ENCODE data around the gene USP20.
A peak's percentile ranks its signal among the peaks of the same experiment; 100 is the strongest.

The USP20 gene

DNA sequence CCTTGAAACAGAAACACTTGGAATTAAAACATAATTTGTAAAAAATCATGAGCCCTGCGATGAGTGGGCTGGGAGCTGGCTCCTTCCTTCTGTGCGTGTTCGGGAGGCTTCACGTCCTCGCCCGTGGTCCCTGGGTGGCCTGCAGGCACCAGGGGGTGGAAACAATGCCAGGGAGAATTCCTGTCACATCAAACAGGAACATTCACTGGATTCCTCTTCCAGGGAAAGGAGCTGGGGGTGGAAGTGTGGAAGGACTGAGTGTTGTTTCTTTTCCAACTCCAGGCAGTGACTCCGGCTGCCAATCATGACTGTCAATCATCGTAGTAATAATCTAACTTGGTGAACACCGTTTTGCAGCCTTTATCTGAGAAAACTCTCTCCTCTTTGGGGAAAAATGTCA, 21.6 kb upstream of the USP20 start:
- no peak for ATAC-seq
- Mint-ChIP-seq H3K4me3 (no peak overlapping the region), H3K4me1 (peaks cover 29% of the 10 kb centered on the region), H3K27ac (no peak overlapping the region), H3K36me3 (peaks cover 64% of the 10 kb centered on the region), H3K9me3 (no peaks in the 10 kb centered on the region), H3K27me3 (no peaks in the 10 kb centered on the region)

DNA sequence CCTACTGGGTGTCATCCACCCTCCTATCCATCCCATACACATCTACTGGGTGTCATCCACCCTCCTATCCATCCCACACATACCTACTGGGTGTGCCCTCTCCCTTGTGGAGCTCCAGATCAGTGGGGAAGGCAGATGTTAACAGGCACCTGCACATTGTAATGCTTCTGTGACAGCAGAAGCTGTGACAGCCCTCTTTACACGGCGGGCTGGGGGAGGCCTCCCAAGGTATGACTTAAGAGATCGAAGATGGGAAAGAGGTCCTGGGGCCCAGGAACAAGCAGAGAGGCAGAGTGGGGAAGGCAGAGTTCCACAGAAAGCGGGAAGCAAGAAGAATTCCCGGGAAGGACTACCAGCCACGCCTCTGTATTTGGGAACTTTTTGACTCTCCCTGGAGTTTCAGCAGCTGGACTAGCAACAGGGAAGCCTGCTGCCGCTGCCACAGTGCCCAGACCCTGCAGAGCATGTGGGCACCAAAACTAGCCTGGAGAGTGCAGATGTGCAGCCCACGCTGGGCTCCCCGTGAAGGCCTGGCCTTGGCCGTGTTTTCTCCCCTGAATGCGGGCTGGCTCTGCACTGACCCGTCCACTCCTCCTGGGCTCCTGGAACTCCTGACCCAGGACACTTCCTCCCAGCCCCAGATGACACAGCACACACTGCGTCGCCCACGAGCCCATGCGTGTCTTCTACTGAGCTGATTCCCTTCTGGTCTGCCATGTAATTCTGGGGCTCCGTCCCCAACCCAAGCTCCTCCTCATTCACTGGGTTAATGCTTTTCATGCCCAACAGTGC, 20.6 kb upstream of the USP20 start:
- H3K27me3 Mint-ChIP-seq: no peaks in the 10 kb centered on the region
- peaks cover 60% of the 10 kb centered on the region for H3K36me3 Mint-ChIP-seq
- H3K27ac Mint-ChIP-seq: no peak overlapping the region
- ATAC-seq: no peak
- H3K4me3 Mint-ChIP-seq: no peak overlapping the region
- peaks cover 29% of the 10 kb centered on the region for H3K4me1 Mint-ChIP-seq
- no peaks in the 10 kb centered on the region for H3K9me3 Mint-ChIP-seq

DNA sequence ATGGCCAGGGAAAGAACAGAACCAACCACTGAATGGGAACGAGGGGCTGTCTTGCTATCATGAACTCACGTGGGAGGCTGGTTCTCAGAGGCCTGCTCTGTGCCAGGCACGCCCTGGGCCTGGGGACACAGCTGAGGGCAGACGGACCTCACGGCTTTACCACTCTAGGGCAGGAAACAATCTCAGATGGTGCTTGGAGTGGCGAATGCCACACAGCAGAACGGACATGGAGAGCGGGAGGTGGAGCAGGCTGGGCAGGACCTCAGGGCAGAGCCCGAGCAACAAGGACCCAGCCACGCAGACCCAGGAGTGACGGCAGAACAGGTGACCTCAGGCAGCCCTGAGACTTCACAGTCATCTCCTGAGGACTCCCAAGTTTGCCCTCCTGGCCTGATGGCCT, 20.0 kb upstream of the USP20 start:
- H3K4me3 Mint-ChIP-seq: no peak overlapping the region
- H3K36me3 Mint-ChIP-seq: peaks cover 55% of the 10 kb centered on the region
- no peaks in the 10 kb centered on the region for H3K9me3 Mint-ChIP-seq
- ATAC-seq: no peak
- no peaks in the 10 kb centered on the region for H3K27me3 Mint-ChIP-seq
- H3K27ac Mint-ChIP-seq: no peak overlapping the region
- peaks cover 29% of the 10 kb centered on the region for H3K4me1 Mint-ChIP-seq

DNA sequence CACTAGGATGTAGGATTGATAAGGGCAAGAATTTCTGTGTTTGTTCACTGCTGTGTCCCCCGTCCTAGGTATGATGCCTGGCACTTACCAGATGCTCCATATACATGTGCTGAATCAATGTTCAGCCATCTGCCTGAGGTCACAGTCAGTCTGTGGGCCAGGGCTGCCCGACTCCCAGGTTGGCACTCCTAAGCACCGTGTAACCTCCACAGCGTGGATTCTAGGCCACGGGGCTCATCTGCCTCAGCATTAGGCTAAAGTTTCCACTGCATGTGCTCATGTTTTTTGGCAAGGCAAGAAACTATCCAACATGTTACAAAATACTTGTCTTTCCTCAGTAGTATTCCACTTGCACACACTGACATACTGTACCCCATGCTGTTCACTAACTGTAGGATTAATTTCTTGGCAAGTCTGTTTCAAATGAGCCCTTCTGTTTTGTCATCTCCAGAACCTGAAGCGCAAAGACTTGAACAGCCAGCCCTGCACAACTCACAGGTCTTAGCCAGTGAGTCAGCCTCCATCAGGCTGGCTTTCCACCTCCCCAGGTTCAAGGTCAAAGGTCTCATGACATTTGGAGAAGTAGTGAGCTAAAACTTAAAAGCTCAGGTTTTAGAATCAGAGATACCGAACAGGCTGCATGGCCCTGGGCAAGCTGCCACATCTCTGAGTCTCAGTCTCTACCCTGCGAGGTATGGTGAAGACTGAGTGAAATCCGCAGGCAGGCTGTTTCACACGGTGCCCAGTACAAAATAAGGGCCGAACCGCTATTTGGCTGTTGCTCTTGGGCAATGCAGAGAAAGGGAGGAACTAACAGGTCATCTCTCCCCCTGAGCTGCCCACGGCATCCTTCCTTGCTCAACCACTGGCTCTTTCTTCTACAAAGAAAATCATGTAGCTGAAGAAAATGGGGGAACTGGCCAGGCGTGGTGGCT, 18.5 kb upstream of the USP20 start:
- H3K27ac Mint-ChIP-seq: no peak overlapping the region
- no peaks in the 10 kb centered on the region for H3K9me3 Mint-ChIP-seq
- ATAC-seq: no peak
- H3K36me3 Mint-ChIP-seq: peaks cover 50% of the 10 kb centered on the region
- peaks cover 28% of the 10 kb centered on the region for H3K4me1 Mint-ChIP-seq
- H3K4me3 Mint-ChIP-seq: no peak overlapping the region
- H3K27me3 Mint-ChIP-seq: no peaks in the 10 kb centered on the region

DNA sequence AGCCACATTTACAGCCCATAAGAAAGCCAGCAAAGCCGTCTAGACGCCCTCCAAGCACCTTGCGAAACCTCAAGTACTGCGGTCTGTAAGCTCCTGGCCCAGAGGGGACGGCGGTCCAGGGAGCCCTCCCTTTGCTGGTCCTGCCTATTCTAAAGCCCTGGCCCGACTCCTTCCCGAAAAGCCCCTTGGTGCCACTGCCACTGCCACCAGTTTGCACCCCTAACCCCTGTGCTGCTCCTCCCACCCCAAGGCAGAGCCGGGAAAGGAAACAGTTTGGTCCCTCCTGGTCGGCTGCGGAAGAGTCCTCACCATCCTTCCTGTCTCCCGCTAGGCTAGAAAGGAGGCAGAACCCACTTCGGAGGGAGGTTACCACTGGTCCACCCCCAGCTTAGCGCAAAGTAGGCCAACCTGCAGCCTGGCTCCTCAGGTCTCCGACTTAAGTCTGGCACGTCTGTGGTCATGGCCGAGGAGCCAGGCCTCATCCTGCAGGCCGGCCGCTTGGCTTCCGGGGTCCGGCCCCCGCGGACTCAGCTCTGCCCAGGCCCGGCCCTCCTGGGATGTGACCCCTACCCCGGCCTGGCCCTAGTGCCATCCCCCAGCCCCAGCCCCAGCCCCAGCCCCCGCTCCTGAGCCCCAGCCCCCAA, 12.2 kb upstream of the USP20 start:
- H3K4me1 Mint-ChIP-seq: peaks cover 19% of the 10 kb centered on the region
- H3K27ac Mint-ChIP-seq: peak overlapping the region; percentile 81
- no peaks in the 10 kb centered on the region for H3K9me3 Mint-ChIP-seq
- H3K4me3 Mint-ChIP-seq: peak overlapping the region; percentile 81
- ATAC-seq: peak; percentile 40
- no peaks in the 10 kb centered on the region for H3K27me3 Mint-ChIP-seq
- peaks cover 18% of the 10 kb centered on the region for H3K36me3 Mint-ChIP-seq

DNA sequence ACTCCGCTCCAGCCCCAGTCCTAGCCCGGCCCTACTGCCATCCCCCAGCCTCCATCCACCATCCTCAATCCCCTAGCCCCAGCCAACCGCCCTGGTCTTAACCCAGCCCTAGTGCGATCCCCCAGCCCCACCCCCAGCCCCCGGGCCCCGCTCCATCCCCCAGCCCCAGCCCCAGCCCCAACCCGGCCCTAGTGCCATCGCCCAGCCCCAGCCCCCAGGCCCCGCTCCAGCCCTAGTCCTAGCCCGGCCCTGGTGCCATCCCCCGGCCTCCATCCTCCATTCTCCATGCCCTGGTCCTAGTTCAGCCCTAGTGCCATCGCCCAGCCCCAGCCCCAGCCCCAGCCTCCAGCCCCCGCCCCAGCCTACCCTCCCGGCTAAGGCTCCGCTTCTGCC, 11.7 kb upstream of the USP20 start:
- Mint-ChIP-seq H3K27me3 (no peaks in the 10 kb centered on the region), H3K4me3 (peak overlapping the region; percentile 81), H3K27ac (peak overlapping the region; percentile 81), H3K36me3 (peaks cover 18% of the 10 kb centered on the region), H3K4me1 (peaks cover 19% of the 10 kb centered on the region), H3K9me3 (no peaks in the 10 kb centered on the region)
- peak; percentile 60 for ATAC-seq

DNA sequence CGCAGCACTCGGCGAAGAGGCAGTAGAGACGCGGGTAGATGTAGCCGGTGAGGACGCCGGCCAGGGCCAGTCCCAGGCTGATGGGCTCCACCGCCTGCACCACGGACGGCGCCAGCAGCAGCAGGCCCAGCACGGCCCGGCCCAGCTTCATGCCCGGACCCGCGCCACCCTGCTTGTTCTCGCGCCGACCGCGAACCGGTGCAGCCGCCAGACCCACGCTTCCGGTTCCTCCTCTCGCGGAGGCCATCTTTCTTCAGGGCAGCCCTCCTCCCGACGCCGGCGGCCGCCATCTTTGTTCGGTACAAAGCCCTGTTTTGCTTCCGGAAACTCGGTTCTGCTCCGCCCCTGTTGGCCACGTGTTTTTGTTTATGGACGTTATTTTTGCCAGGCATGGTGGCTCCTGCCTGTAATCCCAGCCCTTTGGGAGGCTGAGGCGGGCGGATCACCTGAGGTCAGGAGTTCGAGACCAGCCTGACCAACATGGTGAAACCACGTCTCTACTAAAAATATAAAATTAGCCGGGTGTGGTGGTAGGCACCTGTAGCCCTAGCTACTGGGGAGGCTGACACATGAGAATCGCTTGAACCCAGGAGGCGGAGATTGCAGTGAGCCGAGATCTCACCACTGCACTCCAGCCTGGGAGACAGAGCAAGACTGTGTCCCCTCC, 11.2 kb upstream of the USP20 start, which contains the start of gene TOR1A:
Gene TOR1A (minus strand): TSS at position 202 of the 667 bp plus-strand sequence. CDS start 51 bp downstream, at position 151.
- peak; percentile 96 for ATAC-seq
- Mint-ChIP-seq H3K9me3 (no peaks in the 10 kb centered on the region), H3K27me3 (no peaks in the 10 kb centered on the region), H3K36me3 (peaks cover 18% of the 10 kb centered on the region), H3K27ac (peak within 1 kb of the TSS; percentile 81), H3K4me1 (peaks cover 14% of the 10 kb centered on the region), H3K4me3 (peak within 1 kb of the TSS; percentile 81)

DNA sequence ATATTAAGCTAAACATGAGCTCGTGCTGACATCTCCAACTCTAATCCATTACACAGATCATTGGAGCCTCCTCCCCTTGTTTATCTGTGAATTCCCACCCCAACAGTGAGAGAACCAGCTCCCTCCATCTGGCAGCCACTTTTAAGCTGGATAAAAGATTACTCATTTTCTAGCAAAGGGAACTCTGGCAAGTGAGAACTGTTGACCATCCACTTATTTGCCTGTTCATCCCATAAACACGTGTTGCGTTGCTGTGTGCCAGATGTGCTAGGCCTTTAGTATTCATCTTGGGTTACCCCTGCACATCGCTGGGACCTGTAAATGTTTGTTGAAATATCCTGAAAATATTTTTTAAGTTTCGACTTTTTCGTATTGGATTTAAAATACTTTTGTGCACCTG, 8.9 kb upstream of the USP20 start:
- H3K36me3 Mint-ChIP-seq: peaks cover 21% of the 10 kb centered on the region

DNA sequence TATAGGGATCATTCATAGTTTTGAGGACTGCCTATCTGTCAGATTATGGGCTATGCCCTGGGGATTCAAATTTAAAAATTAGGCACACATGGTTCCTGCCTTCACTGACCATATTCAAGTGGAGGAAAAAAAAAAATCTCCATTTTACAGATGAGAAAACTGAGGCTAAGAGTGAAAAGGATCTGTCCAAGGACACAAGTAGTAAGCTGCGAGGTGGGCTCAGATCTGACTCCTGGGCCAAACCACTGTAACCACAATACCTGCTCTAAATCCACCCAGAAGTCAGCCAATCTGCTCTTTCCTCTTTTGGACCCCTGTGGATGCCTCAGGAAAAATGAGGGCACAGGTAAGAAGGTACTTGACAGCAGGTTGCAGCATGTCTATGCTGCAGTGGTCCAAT, 8.5 kb upstream of the USP20 start:
- Mint-ChIP-seq H3K36me3 (peaks cover 21% of the 10 kb centered on the region), H3K4me1 (peaks cover 13% of the 10 kb centered on the region), H3K4me3 (no peak overlapping the region), H3K27ac (no peak overlapping the region), H3K9me3 (no peaks in the 10 kb centered on the region), H3K27me3 (no peaks in the 10 kb centered on the region)
- no peak for ATAC-seq

More for the DNA sequence above, 8.9 kb upstream of the USP20 start:
- Mint-ChIP-seq H3K4me1 (peaks cover 13% of the 10 kb centered on the region), H3K27me3 (no peaks in the 10 kb centered on the region), H3K9me3 (no peaks in the 10 kb centered on the region), H3K4me3 (no peak overlapping the region), H3K27ac (no peak overlapping the region)
- ATAC-seq: no peak

DNA sequence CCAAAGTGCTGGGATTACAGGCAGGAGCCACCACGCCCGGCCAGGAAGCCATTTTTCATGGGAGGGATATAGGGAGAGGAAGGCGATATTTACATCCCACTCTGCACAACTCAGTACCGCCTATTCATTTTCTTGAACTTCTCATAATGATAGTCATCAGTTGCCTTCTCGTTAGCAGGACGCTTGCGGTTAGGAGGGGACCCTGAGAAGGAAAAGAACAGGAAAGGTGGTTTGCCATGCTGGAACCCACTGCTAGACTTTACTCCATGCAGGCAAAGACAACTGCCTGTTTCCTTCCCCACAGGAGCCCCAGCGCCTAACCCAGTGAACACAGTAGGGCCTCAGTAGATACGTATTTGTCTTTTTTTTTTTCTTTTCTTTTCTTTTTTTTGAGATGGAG, 7.2 kb upstream of the USP20 start:
- Mint-ChIP-seq H3K36me3 (peaks cover 16% of the 10 kb centered on the region), H3K4me3 (no peak overlapping the region), H3K9me3 (no peaks in the 10 kb centered on the region), H3K27ac (no peak overlapping the region), H3K4me1 (peaks cover 2% of the 10 kb centered on the region), H3K27me3 (no peaks in the 10 kb centered on the region)
- ATAC-seq: no peak

DNA sequence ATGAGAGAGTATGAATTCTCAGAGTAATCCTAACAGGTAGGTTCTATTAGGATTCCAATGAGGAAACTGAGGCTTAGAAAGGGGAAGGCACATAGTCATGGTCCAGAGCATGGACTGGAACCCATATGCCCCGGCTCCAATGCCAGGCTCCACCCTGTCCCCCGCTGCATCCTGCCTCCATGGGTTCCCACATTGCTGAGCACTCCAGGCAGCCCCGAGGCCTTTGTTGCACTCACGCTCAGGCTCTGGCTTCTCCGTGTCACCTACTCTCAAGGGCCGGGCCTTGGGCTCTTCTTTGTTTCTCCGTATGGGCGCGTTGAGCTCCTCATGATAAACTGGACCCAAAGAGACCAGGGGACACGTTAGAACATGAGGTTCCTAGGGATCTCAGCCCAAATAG, 6.3 kb upstream of the USP20 start:
- H3K36me3 Mint-ChIP-seq: peaks cover 16% of the 10 kb centered on the region
- H3K27ac Mint-ChIP-seq: no peak overlapping the region
- H3K4me1 Mint-ChIP-seq: peaks cover 9% of the 10 kb centered on the region
- H3K9me3 Mint-ChIP-seq: no peaks in the 10 kb centered on the region
- no peak overlapping the region for H3K4me3 Mint-ChIP-seq
- H3K27me3 Mint-ChIP-seq: no peaks in the 10 kb centered on the region
- ATAC-seq: no peak

DNA sequence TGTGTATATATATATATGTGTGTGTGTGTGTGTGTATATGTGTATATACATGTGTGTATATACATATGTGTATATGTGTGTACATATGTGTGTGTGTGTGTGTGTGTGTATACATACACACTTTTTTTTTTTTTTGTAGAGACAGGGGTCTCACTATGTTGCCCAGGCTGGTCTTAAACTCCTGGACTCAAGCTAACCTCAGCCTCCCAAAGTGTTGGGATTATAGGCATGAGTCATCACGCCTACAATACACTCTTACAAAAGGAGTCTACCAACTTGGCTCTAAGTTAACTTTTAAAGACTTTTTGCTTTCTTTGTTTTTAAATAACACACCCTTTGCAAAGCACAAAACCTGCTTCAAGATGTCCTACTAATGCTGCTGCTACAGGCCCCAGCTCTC, 2.3 kb upstream of the USP20 start:
- Mint-ChIP-seq H3K36me3 (peaks cover 22% of the 10 kb centered on the region), H3K9me3 (no peaks in the 10 kb centered on the region), H3K4me1 (peaks cover 40% of the 10 kb centered on the region), H3K27me3 (no peaks in the 10 kb centered on the region), H3K27ac (no peak overlapping the region), H3K4me3 (peak overlapping the region; percentile 89)
- no peak for ATAC-seq

DNA sequence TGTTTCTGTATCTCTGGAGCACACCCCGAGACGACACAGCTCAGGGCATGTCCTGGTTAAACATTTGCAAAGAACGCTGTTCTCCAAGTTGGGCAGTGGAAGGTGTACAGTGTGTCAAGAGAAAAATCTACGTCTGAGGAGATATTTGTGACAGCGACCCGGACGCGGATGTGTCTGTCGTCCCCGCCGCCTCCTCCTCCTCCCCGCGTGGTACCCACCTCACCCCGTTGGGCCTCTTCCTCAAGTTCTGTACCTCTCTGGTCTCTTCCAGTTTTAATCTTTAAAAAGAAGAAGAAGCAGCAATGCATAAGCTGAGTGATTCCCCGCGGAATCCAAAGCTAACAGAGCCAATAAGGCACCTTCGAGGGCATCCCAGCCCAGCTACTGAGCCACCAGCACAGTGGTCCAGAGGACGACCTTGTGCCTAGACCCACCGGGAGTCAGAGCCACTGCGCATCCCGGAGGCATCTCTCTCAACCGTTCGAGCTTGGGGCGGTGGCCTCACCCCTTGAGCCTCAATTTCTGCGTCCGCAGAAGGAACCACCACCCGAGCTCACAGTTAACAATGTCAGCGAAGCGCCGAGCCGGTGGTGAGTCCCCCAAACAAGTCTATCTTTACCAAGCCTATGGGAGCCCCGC, 650 bp upstream of the USP20 start:
- H3K36me3 Mint-ChIP-seq: peaks cover 6% of the 10 kb centered on the region
- no peaks in the 10 kb centered on the region for H3K9me3 Mint-ChIP-seq
- H3K27me3 Mint-ChIP-seq: no peaks in the 10 kb centered on the region
- H3K4me1 Mint-ChIP-seq: peaks cover 53% of the 10 kb centered on the region
- peak overlapping the region; percentile 89 for H3K4me3 Mint-ChIP-seq
- H3K27ac Mint-ChIP-seq: peak overlapping the region; percentile 94
- ATAC-seq: peak; percentile 26

DNA sequence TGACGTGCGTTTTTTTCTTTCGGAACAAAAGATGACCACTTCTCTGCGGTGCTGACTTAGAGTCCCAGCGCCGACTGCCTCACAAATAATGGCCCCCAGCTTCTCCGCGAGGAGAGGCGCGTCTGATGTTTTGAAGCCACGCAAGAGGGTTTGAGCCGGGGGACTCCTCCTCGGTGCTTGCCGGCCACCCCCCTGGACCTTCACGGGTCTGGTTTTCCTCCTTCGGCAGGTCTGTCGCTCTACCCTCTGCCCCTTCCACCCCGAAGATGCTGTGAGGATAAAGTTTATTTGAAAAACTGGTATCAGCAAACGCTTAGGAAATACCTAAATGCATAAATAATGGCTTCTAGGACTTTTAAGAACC, 584 bp downstream of the USP20 start:
- no peak for ATAC-seq
- Mint-ChIP-seq H3K4me3 (peak overlapping the region; percentile 89), H3K27me3 (no peaks in the 10 kb centered on the region), H3K9me3 (no peaks in the 10 kb centered on the region), H3K27ac (peak overlapping the region; percentile 94), H3K36me3 (peaks cover 6% of the 10 kb centered on the region), H3K4me1 (peaks cover 54% of the 10 kb centered on the region)
